Measurements from ENCODE around the gene CCDC57.

DNA sequence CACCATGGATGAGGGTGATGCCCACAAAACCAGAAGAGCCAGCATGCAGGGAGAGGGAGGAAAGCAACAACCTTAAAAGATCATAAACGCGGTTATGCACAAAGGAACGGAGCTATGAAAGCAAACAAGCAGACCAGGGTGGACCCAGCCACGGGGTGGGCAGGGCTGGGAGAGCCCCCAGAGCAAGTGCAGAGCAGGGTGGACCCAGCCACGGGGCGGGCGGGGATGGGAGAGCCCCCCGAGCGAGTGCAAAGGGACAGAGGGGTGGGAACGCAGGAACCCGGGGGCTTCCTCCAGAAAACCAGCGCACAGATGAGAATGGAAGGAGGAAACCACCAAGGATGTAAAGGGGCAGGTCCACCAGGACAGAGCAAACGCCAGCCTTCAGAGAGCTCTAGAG, 33.2 kb downstream of the CCDC57 start:
- TF ChIP-seq, protein P1, sequence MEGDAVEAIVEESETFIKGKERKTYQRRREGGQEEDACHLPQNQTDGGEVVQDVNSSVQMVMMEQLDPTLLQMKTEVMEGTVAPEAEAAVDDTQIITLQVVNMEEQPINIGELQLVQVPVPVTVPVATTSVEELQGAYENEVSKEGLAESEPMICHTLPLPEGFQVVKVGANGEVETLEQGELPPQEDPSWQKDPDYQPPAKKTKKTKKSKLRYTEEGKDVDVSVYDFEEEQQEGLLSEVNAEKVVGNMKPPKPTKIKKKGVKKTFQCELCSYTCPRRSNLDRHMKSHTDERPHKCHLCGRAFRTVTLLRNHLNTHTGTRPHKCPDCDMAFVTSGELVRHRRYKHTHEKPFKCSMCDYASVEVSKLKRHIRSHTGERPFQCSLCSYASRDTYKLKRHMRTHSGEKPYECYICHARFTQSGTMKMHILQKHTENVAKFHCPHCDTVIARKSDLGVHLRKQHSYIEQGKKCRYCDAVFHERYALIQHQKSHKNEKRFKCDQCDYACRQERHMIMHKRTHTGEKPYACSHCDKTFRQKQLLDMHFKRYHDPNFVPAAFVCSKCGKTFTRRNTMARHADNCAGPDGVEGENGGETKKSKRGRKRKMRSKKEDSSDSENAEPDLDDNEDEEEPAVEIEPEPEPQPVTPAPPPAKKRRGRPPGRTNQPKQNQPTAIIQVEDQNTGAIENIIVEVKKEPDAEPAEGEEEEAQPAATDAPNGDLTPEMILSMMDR (IDR thresholded peaks at IDR 0.05; ENCODE audit: low read length), result no peak
- TF ChIP-seq EZH2phosphoT487 (IDR thresholded peaks at IDR 0.05; ENCODE audit: low read length), result no peak

All from MM.1S (cell line).